Ovary (tissue), 3 donors: ENCODE measurements around the gene ANKRD22.

Source experiments
- CTCF ChIP-seq, 3 donors: fragments of 450-650 bp in 2 of 3; fragments of 200-600 bp in 1 of 3; IDR thresholded peaks; one replicate each; pipeline versions ENCODE4 v1.5.1 to v1.8.0; 2016 to 2022; ENCODE audit warnings: antibody characterized with exemption in 3 of 3, mild to moderate bottlenecking in 1 of 3
- EP300 ChIP-seq: sonication (generic); formaldehyde crosslinking; IDR thresholded peaks from one replicate; pipeline ENCODE4 v1.6.1; 2017; ENCODE audit warnings: antibody characterized with exemption
- POLR2A ChIP-seq: fragments of 450-650 bp; IDR thresholded peaks from one replicate; pipeline ENCODE4 v1.6.1; 2017; ENCODE audit warnings: antibody characterized with exemption, mild to moderate bottlenecking, moderate library complexity
- donor health status: DM: no; HTN: no; CAD: no.

GRCh38 chr10:88895250-88895649 lies 43.6 kb upstream of the ANKRD22 start:
- TF ChIP-seq CTCF (IDR thresholded peaks at IDR 0.05) (no peak), POLR2A (no peak), EP300 (no peak)
